Hepatocyte (in vitro differentiated cells): ENCODE measurements around the gene SMAD3. TPM values are rescaled to one million over a fixed set of nuclear protein-coding genes. Genes with fewer than 3 reads are reported as not detected.
A peak's percentile ranks its signal among the peaks of the same experiment; 100 is the strongest.

Source experiments
- DNase-seq: peaks from one replicate; pipeline ENCODE4 v3.0.0-alpha.2; 2016; ENCODE audit warnings: low spot score
- H2AFZ ChIP-seq: fragments of 200-600 bp; sonication (generic); 2 replicates; pipeline ENCODE4 v1.6.0; 2016; ENCODE audit warnings: antibody characterized with exemption, mild to moderate bottlenecking
- H3K27ac ChIP-seq: fragments of 200-600 bp; sonication (generic); 2 replicates; pipeline ENCODE4 v1.5.1; 2016; ENCODE audit warnings: mild to moderate bottlenecking
- H3K27me3 ChIP-seq: fragments of 200-600 bp; sonication (generic); 2 replicates; pipeline ENCODE4 v1.6.1; 2016
- H3K36me3 ChIP-seq: fragments of 200-600 bp; sonication (generic); replicated peaks from 2 replicates; pipeline ENCODE4 v1.5.1; 2016; ENCODE audit warnings: low read depth; ENCODE audit not compliant: insufficient read depth
- H3K4me1 ChIP-seq: fragments of 200-600 bp; sonication (generic); 2 replicates; pipeline ENCODE4 v1.5.1; 2016; ENCODE audit warnings: mild to moderate bottlenecking, moderate library complexity; ENCODE audit not compliant: insufficient read depth
- H3K4me2 ChIP-seq: fragments of 200-600 bp; sonication (generic); 2 replicates; pipeline ENCODE4 v1.6.0; 2016
- H3K4me3 ChIP-seq: fragments of 200-600 bp; sonication (generic); 2 replicates; pipeline ENCODE4 v1.5.1; 2016; ENCODE audit warnings: mild to moderate bottlenecking
- H3K79me2 ChIP-seq: fragments of 200-600 bp; sonication (generic); 2 replicates; pipeline ENCODE4 v1.6.0; 2017; ENCODE audit warnings: mild to moderate bottlenecking
- H3K9me2 ChIP-seq: fragments of 200-600 bp; sonication (generic); replicated peaks from 2 replicates; pipeline ENCODE4 v1.6.0; 2017; ENCODE audit warnings: mild to moderate bottlenecking; ENCODE audit not compliant: insufficient read depth
- H3K9me3 ChIP-seq: fragments of 200-600 bp; sonication (generic); 2 replicates; pipeline ENCODE4 v1.5.1; 2016; ENCODE audit warnings: low read depth, mild to moderate bottlenecking
- H4K20me1 ChIP-seq: fragments of 200-600 bp; sonication (generic); 2 replicates; pipeline ENCODE4 v1.6.0; 2016; ENCODE audit warnings: mild to moderate bottlenecking; ENCODE audit not compliant: insufficient read depth, poor library complexity, severe bottlenecking
- CTCF ChIP-seq: fragments of 200-600 bp; sonication (generic); IDR thresholded peaks from 2 replicates; pipeline ENCODE4 v1.5.1; 2016; ENCODE audit warnings: antibody characterized with exemption, mild to moderate bottlenecking; ENCODE audit not compliant: poor library complexity
- EZH2 ChIP-seq: fragments of 200-600 bp; sonication (generic); IDR thresholded peaks from 2 replicates; pipeline ENCODE4 v1.6.1; 2016; ENCODE audit warnings: antibody characterized with exemption, mild to moderate bottlenecking, borderline replicate concordance
- EZH2phosphoT487 ChIP-seq: fragments of 200-600 bp; sonication (generic); IDR thresholded peaks from one replicate; pipeline ENCODE4 v1.6.1; 2018; ENCODE audit warnings: antibody characterized with exemption, mild to moderate bottlenecking, low read depth, moderate library complexity; ENCODE audit not compliant: unreplicated experiment, severe bottlenecking
- WGBS: methylation state at CpG from one replicate; pipeline ENCODE4 v1.1.6; 2016; ENCODE audit warnings: low lambda C conversion rate; ENCODE audit errors: missing lambda C conversion rate; 5-methylcytosine and 5-hydroxymethylcytosine counted together
- polyA plus RNA-seq: library from polyadenylated mRNA; unstranded; fragments of >200 nt; fragmentation: Nextera tagmentation; extraction: Ambion mirVana; gene quantifications from 2 replicates; pipeline ENCODE4 v1.2.1, GENCODE V29; 2016
- total RNA-seq: library from RNA; depleted of rRNA; stranded (reverse); fragments of >200 nt; gene quantifications from 2 replicates; pipeline ENCODE4 v1.2.3, GENCODE V29; 2014

The SMAD3 gene
- total and polyA plus RNA-seq, 2 experiments from 2014 or later: 24.7 to 32.2 TPM

DNA sequence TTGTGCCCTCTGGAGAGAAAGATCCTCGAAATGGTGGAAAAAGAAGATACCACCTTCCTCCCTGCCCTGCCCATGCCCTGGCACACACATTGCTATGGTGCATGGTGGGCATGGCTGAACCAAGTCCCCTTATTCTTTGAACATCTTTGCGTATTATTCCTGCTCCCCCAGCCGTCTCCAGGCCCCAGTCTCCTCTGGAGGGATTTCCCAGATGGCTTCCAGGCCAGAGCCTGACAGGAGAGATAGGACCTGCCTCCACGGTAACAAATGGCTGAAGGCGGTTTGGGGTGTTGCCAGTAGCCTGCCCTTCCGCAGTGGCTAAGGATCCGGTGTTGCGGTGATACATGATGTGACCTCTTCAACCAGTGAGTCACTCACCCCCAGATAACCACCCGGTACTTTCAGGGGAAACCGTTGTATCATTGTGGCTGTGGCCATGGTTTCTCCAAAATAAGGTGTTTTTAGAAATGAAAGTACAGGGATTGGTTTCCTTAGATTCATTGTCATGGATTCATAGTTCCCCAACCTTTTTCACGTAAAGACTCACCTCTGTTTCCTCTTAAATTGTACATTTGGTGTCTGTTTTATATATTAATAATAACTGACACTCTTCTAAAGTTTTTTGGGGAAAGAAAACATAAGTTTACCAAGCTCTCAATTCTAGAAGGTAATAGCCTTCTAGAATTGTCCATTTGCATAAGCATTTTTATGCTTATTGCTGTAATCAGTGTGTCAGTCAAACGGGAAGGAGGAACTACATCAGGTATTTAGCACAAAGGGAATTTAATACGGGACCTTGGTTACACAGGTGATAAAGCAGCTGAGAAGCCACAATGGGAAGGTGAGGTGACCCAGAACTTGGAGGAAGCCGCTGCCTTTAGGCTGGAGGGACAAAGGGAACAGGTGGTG is 25.9 kb downstream of the SMAD3 start:
- peak overlapping the region; percentile 79 for H3K27ac ChIP-seq
- no peak overlapping the region for H3K4me3 ChIP-seq
- H3K4me2 ChIP-seq: peak overlapping the region; percentile 61
- DNase-seq: peak; percentile 73
- no peak overlapping the region for H2AFZ ChIP-seq
- no peaks in the 10 kb centered on the region for H3K9me3 ChIP-seq
- H3K79me2 ChIP-seq: peaks cover 95% of the 10 kb centered on the region
- H3K36me3 ChIP-seq: no peaks in the 10 kb centered on the region
- WGBS: 35% methylated on average over 14 of the region's 14 CpGs
- H3K27me3 ChIP-seq: no peaks in the 10 kb centered on the region
- H3K9me2 ChIP-seq: no peaks in the 10 kb centered on the region
- peaks cover 57% of the 10 kb centered on the region for H3K4me1 ChIP-seq
- H4K20me1 ChIP-seq: peaks cover 38% of the 10 kb centered on the region
- TF ChIP-seq CTCF (no peak), EZH2phosphoT487 (no peak), EZH2 (no peak)

DNA sequence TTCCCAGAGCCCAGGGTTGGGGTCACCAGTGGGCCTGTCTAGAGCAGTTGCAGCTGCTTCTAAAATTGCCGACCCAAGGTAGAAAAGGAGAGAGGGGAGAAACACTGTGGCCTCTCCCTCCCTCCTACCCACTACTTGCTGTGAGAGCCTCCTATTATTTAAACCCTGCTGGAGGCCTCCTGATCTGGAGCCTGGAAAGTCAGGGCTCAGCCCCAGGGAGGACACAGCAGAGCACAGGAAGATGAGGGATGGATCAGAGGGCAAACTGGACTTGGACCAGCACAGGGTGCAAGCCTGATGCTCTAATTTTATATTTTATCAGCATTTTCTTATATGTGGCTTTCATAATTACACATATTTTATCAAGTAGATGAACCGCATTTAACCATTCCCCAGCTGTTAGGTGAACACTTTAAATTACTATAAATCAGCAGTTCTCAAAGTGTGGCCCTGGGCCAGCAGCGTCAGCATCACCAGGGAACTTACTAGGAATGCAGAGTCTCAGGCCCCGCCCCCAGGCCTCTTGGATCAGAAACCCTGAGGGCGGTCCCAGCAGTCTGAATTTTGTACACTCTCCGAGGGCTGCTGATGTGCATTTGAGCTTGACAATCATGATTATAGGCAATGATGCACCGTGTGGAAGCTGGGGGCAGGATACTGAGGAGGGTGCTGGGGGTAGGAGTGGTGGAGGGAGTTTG is 26.7 kb downstream of the SMAD3 start:
- Histone ChIP-seq H4K20me1 (peaks cover 40% of the 10 kb centered on the region), H3K4me1 (peaks cover 49% of the 10 kb centered on the region), H3K79me2 (peaks cover 95% of the 10 kb centered on the region)

DNA sequence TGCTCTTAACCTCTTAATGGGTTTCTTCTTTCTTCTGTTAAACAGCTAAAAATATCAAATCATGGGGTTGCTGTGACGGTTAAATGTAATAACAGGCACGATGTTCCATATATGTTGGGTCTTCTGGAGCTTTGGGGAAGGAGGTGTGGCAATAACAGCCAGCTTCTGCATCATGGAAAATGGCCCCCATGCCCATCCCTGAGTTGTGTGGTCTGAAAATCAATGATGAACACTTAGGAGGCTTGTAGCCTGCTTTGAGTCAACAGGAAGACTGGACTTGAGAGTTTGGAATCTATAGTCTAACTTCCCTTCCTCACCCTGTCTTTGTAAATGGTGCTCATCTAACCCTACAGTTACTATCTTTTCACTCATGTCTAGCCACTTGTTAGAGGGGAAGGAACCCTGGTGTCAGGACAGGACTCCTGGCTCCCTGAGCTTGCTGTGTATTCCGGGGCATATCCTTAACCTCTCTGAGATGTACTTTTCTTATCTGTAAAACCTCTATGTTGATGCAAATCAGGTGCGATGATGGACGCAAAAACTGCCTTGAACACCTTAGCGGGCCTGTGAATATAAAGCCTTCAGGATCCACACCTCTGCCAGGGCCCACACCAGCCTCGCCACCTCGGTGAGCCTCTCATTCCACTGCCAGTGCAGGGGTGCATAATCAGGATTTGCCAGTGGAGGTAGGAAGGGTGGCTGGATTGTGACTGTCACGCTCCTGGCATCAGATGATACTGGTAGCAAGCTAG is 27.5 kb downstream of the SMAD3 start:
- no peak overlapping the region for H3K4me2 ChIP-seq
- H3K9me2 ChIP-seq: no peaks in the 10 kb centered on the region
- H4K20me1 ChIP-seq: peaks cover 44% of the 10 kb centered on the region
- H3K36me3 ChIP-seq: no peaks in the 10 kb centered on the region
- H3K4me3 ChIP-seq: no peak overlapping the region
- H3K9me3 ChIP-seq: no peaks in the 10 kb centered on the region
- WGBS: 94% methylated on average over 9 of the region's 9 CpGs
- H3K79me2 ChIP-seq: peaks cover 98% of the 10 kb centered on the region
- peaks cover 43% of the 10 kb centered on the region for H3K4me1 ChIP-seq
- H3K27ac ChIP-seq: no peak overlapping the region
- DNase-seq: no peak
- no peak overlapping the region for H2AFZ ChIP-seq
- TF ChIP-seq EZH2: no peak
- no peak for TF ChIP-seq EZH2phosphoT487
- no peak for TF ChIP-seq CTCF
- no peaks in the 10 kb centered on the region for H3K27me3 ChIP-seq

More for the DNA sequence above, 26.7 kb downstream of the SMAD3 start:
- Histone ChIP-seq H3K9me3 (no peaks in the 10 kb centered on the region), H3K4me3 (no peak overlapping the region), H2AFZ (no peak overlapping the region), H3K9me2 (no peaks in the 10 kb centered on the region), H3K4me2 (peak overlapping the region; percentile 61), H3K36me3 (no peaks in the 10 kb centered on the region), H3K27ac (peak overlapping the region; percentile 79), H3K27me3 (no peaks in the 10 kb centered on the region)
- WGBS: 73% methylated on average over 7 of the region's 7 CpGs
- no peak for TF ChIP-seq EZH2phosphoT487
- no peak for TF ChIP-seq EZH2
- no peak for TF ChIP-seq CTCF
- DNase-seq: no peak
